HEK293T (cell line): ENCODE results near the gene NDOR1.

Experiments used
- ARNT ChIP-seq: fragments of 450-650 bp; IDR thresholded peaks from 2 replicates; pipeline ENCODE4 v1.6.1; 2017; ENCODE audit warnings: mild to moderate bottlenecking
- FOXM1 ChIP-seq: fragments of 450-650 bp; IDR thresholded peaks from 2 replicates; pipeline ENCODE4 v1.6.1; 2017; ENCODE audit warnings: mild to moderate bottlenecking, borderline replicate concordance
- HDGF ChIP-seq: fragments of 450-650 bp; IDR thresholded peaks from 2 replicates; pipeline ENCODE4 v1.6.1; 2017; ENCODE audit warnings: antibody characterized with exemption, borderline replicate concordance
- L3MBTL2 ChIP-seq: fragments of 450-650 bp; conservative IDR thresholded peaks from 2 replicates; pipeline ENCODE4 v1.6.1; 2016; ENCODE audit warnings: mild to moderate bottlenecking
- NFRKB ChIP-seq: fragments of 450-650 bp; IDR thresholded peaks from 2 replicates; pipeline ENCODE4 v1.6.1; 2016; ENCODE audit warnings: mild to moderate bottlenecking, moderate library complexity
- SP1 ChIP-seq: fragments of 450-650 bp; IDR thresholded peaks from 2 replicates; pipeline ENCODE4 v1.6.1; 2017
- SUZ12 ChIP-seq: fragments of 450-650 bp; IDR thresholded peaks from 2 replicates; pipeline ENCODE4 v1.6.1; 2016; ENCODE audit warnings: mild to moderate bottlenecking

GRCh38 chr9:137232101-137232500 lies 26.6 kb downstream of the NDOR1 start:
- TF ChIP-seq HDGF (no peak), ARNT (no peak), SP1 (no peak), SUZ12 (no peak), L3MBTL2 (no peak), FOXM1 (no peak), NFRKB (no peak)
